WTC11 (cell line): ENCODE results near the gene KRT14. TPM values are rescaled to one million over a fixed set of nuclear protein-coding genes. Genes with fewer than 3 reads are reported as not detected.

Experiments used
- ATAC-seq: fragments of 200-7000 bp; cut with Tn5 transposase; 2 replicates; pipeline ENCODE4 v1.10.0; 2021; ENCODE audit warnings: mild to moderate bottlenecking, moderate library complexity
- CTCF ChIA-PET: fragments of 300-600 bp; sonication (Branson Sonifier 250); formaldehyde crosslinking; loops from one replicate; lab custom pipeline; 2021; ENCODE audit warnings: antibody characterized with exemption; lab: Charles Lee
- POLR2A ChIA-PET: fragments of 350-600 bp; sonication (Branson Sonifier 250); formaldehyde crosslinking; loops from one replicate; lab custom pipeline; 2021; ENCODE audit warnings: antibody characterized with exemption; lab: Charles Lee
- DNase-seq: peaks from one replicate; pipeline ENCODE4 v3.0.0; 2021; ENCODE audit warnings: low spot score
- H3K27ac Mint-ChIP-seq: 2 replicates; pipeline ENCODE4 v1.8.0; 2021; ENCODE audit warnings: mixed read lengths
- H3K27me3 Mint-ChIP-seq: 2 replicates; pipeline ENCODE4 v1.8.0; 2021; ENCODE audit warnings: low read depth, mild to moderate bottlenecking, moderate library complexity, mixed read lengths
- H3K36me3 Mint-ChIP-seq: 2 replicates; pipeline ENCODE4 v1.8.0; 2021; ENCODE audit warnings: mixed read lengths
- H3K4me1 Mint-ChIP-seq: 2 replicates; pipeline ENCODE4 v1.8.0; 2022; ENCODE audit warnings: mixed read lengths
- H3K4me3 Mint-ChIP-seq: 2 replicates; pipeline ENCODE4 v1.8.0; 2021; ENCODE audit warnings: mild to moderate bottlenecking, moderate library complexity, mixed read lengths
- H3K9me3 Mint-ChIP-seq: 2 replicates; pipeline ENCODE4 v1.8.0; 2021; ENCODE audit warnings: mixed read lengths
- ATF1 ChIP-seq: sonication (generic); formaldehyde crosslinking; IDR thresholded peaks from 2 replicates; pipeline ENCODE4 v1.8.1; 2023; ENCODE audit warnings: mild to moderate bottlenecking, moderate library complexity, missing genetic modification reagents
- CREB1 ChIP-seq: sonication (generic); formaldehyde crosslinking; IDR thresholded peaks from 2 replicates; pipeline ENCODE4 v1.8.0; 2023; ENCODE audit warnings: mild to moderate bottlenecking, missing genetic modification reagents
- ETV6 ChIP-seq: sonication (generic); formaldehyde crosslinking; IDR thresholded peaks from 2 replicates; pipeline ENCODE4 v1.8.1; 2022; ENCODE audit warnings: mild to moderate bottlenecking, missing genetic modification reagents
- GRHL2 ChIP-seq: fragments of 250-450 bp; sonication (Bioruptor Pico); IDR thresholded peaks from 2 replicates; pipeline ENCODE4 v1.8.0; 2022; ENCODE audit warnings: mild to moderate bottlenecking, moderate library complexity; ENCODE audit not compliant: insufficient replicate concordance, severe bottlenecking
- IRF2 ChIP-seq: sonication (generic); formaldehyde crosslinking; IDR thresholded peaks from 2 replicates; pipeline ENCODE4 v1.8.0; 2022; ENCODE audit warnings: low read depth, missing genetic modification reagents, borderline replicate concordance
- JAZF1 ChIP-seq: fragments of 250-450 bp; sonication (Bioruptor Pico); IDR thresholded peaks from 2 replicates; pipeline ENCODE4 v1.9.0; 2021; ENCODE audit warnings: moderate library complexity, mild to moderate bottlenecking, inconsistent platforms
- NFYB ChIP-seq: sonication (generic); formaldehyde crosslinking; conservative IDR thresholded peaks from 2 replicates; pipeline ENCODE4 v1.8.0; 2022; ENCODE audit warnings: low read depth, missing genetic modification reagents
- NR2C2 ChIP-seq: sonication (generic); formaldehyde crosslinking; IDR thresholded peaks from 2 replicates; pipeline ENCODE4 v1.8.0; 2022; ENCODE audit warnings: mild to moderate bottlenecking, missing genetic modification reagents
- NR3C1 ChIP-seq: sonication (generic); formaldehyde crosslinking; conservative IDR thresholded peaks from 2 replicates; pipeline ENCODE4 v1.8.1; 2023; ENCODE audit warnings: low read depth, mild to moderate bottlenecking, missing genetic modification reagents
- OVOL2 ChIP-seq: fragments of 250-450 bp; sonication (Bioruptor Pico); IDR thresholded peaks from 2 replicates; pipeline ENCODE4 v1.9.0; 2021; ENCODE audit warnings: mild to moderate bottlenecking, borderline replicate concordance
- RORB ChIP-seq: fragments of 250-450 bp; sonication (Bioruptor Pico); IDR thresholded peaks from 2 replicates; pipeline ENCODE4 v1.9.0; 2021; ENCODE audit warnings: mild to moderate bottlenecking
- SMAD4 ChIP-seq: sonication (generic); formaldehyde crosslinking; IDR thresholded peaks from 2 replicates; pipeline ENCODE4 v1.8.0; 2022; ENCODE audit warnings: mild to moderate bottlenecking, missing genetic modification reagents
- TEAD4 ChIP-seq: sonication (generic); formaldehyde crosslinking; IDR thresholded peaks from 2 replicates; pipeline ENCODE4 v1.8.0; 2022; ENCODE audit warnings: mild to moderate bottlenecking, missing genetic modification reagents
- TP53 ChIP-seq: sonication (generic); formaldehyde crosslinking; IDR thresholded peaks from 2 replicates; pipeline ENCODE4 v1.8.1; 2023; ENCODE audit warnings: mild to moderate bottlenecking, missing genetic modification reagents
- ZNF232 ChIP-seq: sonication (generic); formaldehyde crosslinking; IDR thresholded peaks from 2 replicates; pipeline ENCODE4 v1.8.0; 2022; ENCODE audit warnings: mild to moderate bottlenecking, missing genetic modification reagents
- ZNF317 ChIP-seq: sonication (generic); formaldehyde crosslinking; IDR thresholded peaks from 2 replicates; pipeline ENCODE4 v1.8.1; 2023; ENCODE audit warnings: low read depth, mild to moderate bottlenecking, moderate library complexity, missing genetic modification reagents, borderline replicate concordance
- ZNF396 ChIP-seq: fragments of 250-450 bp; sonication (Bioruptor Pico); IDR thresholded peaks from 2 replicates; pipeline ENCODE4 v1.8.0; 2021; ENCODE audit warnings: mild to moderate bottlenecking, moderate library complexity, borderline replicate concordance
- ZNF423 ChIP-seq: fragments of 250-450 bp; sonication (Bioruptor Pico); IDR thresholded peaks from 2 replicates; pipeline ENCODE4 v2.1.2; 2022; ENCODE audit warnings: mild to moderate bottlenecking, moderate library complexity
- ZNF671 ChIP-seq: fragments of 250-450 bp; sonication (Bioruptor Pico); IDR thresholded peaks from 2 replicates; pipeline ENCODE4 v1.8.0; 2021; ENCODE audit warnings: mild to moderate bottlenecking
- total RNA-seq: library from RNA; stranded (reverse); gene quantifications from 3 replicates; pipeline ENCODE4 v1.2.3, GENCODE V29; 2021
- TF ChIP-seq, protein P1 (sequence below): sonication (generic); formaldehyde crosslinking; IDR thresholded peaks from 2 replicates; pipeline ENCODE4 v1.8.1; 2022; ENCODE audit warnings: mild to moderate bottlenecking, missing genetic modification reagents, moderate library complexity, borderline replicate concordance
- TF ChIP-seq, protein P2 (sequence below): sonication (generic); formaldehyde crosslinking; IDR thresholded peaks from 2 replicates; pipeline ENCODE4 v1.8.1; 2022; ENCODE audit warnings: low read depth, missing genetic modification reagents, borderline replicate concordance
- TF ChIP-seq, protein P3 (sequence below): sonication (generic); formaldehyde crosslinking; IDR thresholded peaks from 2 replicates; pipeline ENCODE4 v1.8.0; 2023; ENCODE audit warnings: missing genetic modification reagents, mild to moderate bottlenecking, borderline replicate concordance
- TF ChIP-seq, protein P4 (sequence below): fragments of 250-450 bp; sonication (Bioruptor Pico); IDR thresholded peaks from 2 replicates; pipeline ENCODE4 v1.8.0; 2021; ENCODE audit warnings: mild to moderate bottlenecking
- TF ChIP-seq, protein P5 (sequence below): fragments of 250-450 bp; sonication (Bioruptor Pico); IDR thresholded peaks from 2 replicates; pipeline ENCODE4 v1.9.0; 2021; ENCODE audit warnings: mild to moderate bottlenecking
- TF ChIP-seq, protein P6 (sequence below): sonication (generic); formaldehyde crosslinking; conservative IDR thresholded peaks from 2 replicates; pipeline ENCODE4 v1.8.1; 2023; ENCODE audit warnings: mild to moderate bottlenecking, low read depth, missing genetic modification reagents, moderate library complexity

Gene KRT14
- total RNA-seq, 1 experiment from 2014 or later: not detected

DNA sequence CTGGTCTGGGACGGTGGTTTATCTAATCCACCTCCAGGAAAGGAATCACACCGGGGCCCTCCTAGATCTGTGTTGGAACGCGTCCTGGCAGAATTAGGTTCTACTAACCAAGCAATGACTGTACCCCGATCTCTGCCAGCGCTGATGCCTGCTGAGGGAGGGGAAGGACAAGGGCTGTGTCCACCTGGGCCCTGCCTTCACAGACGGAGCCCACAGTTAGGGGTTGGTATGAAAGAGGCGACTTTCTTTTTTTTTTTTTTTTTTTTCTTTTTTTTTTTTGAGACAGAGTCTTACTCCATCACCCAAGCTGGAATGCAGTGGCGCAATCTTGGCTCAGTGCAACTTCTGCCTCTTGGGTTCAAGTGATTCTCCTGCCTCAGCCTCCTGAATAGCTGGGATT is 48.7 kb downstream of the KRT14 start:
- TF ChIP-seq RORB (CRISPR knock-in tag) (no peak), ZNF423 (CRISPR knock-in tag) (no peak), ZNF317 (no peak), JAZF1 (CRISPR knock-in tag) (no peak), IRF2 (CRISPR knock-in tag) (no peak), ZNF671 (no peak), CREB1 (CRISPR knock-in tag) (no peak), NR3C1 (CRISPR knock-in tag) (no peak), SMAD4 (CRISPR knock-in tag) (no peak), TP53 (CRISPR knock-in tag) (no peak), TEAD4 (CRISPR knock-in tag) (no peak), ZNF396 (CRISPR knock-in tag) (no peak), NR2C2 (CRISPR knock-in tag) (no peak), ETV6 (CRISPR knock-in tag) (no peak), ZNF232 (no peak)
- TF ChIP-seq, protein P1, sequence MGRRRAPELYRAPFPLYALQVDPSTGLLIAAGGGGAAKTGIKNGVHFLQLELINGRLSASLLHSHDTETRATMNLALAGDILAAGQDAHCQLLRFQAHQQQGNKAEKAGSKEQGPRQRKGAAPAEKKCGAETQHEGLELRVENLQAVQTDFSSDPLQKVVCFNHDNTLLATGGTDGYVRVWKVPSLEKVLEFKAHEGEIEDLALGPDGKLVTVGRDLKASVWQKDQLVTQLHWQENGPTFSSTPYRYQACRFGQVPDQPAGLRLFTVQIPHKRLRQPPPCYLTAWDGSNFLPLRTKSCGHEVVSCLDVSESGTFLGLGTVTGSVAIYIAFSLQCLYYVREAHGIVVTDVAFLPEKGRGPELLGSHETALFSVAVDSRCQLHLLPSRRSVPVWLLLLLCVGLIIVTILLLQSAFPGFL: no peak
- TF ChIP-seq, protein P2, sequence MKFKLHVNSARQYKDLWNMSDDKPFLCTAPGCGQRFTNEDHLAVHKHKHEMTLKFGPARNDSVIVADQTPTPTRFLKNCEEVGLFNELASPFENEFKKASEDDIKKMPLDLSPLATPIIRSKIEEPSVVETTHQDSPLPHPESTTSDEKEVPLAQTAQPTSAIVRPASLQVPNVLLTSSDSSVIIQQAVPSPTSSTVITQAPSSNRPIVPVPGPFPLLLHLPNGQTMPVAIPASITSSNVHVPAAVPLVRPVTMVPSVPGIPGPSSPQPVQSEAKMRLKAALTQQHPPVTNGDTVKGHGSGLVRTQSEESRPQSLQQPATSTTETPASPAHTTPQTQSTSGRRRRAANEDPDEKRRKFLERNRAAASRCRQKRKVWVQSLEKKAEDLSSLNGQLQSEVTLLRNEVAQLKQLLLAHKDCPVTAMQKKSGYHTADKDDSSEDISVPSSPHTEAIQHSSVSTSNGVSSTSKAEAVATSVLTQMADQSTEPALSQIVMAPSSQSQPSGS (CRISPR knock-in tag): no peak
- TF ChIP-seq, protein P3, sequence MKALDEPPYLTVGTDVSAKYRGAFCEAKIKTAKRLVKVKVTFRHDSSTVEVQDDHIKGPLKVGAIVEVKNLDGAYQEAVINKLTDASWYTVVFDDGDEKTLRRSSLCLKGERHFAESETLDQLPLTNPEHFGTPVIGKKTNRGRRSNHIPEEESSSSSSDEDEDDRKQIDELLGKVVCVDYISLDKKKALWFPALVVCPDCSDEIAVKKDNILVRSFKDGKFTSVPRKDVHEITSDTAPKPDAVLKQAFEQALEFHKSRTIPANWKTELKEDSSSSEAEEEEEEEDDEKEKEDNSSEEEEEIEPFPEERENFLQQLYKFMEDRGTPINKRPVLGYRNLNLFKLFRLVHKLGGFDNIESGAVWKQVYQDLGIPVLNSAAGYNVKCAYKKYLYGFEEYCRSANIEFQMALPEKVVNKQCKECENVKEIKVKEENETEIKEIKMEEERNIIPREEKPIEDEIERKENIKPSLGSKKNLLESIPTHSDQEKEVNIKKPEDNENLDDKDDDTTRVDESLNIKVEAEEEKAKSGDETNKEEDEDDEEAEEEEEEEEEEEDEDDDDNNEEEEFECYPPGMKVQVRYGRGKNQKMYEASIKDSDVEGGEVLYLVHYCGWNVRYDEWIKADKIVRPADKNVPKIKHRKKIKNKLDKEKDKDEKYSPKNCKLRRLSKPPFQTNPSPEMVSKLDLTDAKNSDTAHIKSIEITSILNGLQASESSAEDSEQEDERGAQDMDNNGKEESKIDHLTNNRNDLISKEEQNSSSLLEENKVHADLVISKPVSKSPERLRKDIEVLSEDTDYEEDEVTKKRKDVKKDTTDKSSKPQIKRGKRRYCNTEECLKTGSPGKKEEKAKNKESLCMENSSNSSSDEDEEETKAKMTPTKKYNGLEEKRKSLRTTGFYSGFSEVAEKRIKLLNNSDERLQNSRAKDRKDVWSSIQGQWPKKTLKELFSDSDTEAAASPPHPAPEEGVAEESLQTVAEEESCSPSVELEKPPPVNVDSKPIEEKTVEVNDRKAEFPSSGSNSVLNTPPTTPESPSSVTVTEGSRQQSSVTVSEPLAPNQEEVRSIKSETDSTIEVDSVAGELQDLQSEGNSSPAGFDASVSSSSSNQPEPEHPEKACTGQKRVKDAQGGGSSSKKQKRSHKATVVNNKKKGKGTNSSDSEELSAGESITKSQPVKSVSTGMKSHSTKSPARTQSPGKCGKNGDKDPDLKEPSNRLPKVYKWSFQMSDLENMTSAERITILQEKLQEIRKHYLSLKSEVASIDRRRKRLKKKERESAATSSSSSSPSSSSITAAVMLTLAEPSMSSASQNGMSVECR (CRISPR knock-in tag): no peak
- TF ChIP-seq, protein P4, sequence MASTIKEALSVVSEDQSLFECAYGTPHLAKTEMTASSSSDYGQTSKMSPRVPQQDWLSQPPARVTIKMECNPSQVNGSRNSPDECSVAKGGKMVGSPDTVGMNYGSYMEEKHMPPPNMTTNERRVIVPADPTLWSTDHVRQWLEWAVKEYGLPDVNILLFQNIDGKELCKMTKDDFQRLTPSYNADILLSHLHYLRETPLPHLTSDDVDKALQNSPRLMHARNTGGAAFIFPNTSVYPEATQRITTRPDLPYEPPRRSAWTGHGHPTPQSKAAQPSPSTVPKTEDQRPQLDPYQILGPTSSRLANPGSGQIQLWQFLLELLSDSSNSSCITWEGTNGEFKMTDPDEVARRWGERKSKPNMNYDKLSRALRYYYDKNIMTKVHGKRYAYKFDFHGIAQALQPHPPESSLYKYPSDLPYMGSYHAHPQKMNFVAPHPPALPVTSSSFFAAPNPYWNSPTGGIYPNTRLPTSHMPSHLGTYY (CRISPR knock-in tag): no peak
- H3K4me1 Mint-ChIP-seq: peaks cover 48% of the 10 kb centered on the region
- no peak overlapping the region for H3K27ac Mint-ChIP-seq
- ATAC-seq: no peak
- no peak overlapping the region for H3K4me3 Mint-ChIP-seq
- ChIA-PET POLR2A (interaction anchor here (1.0 to 1.1 kb wide), 3 partner anchors 9 to 152 kb away, joined by 3 to 7 read pairs (median 5); partner anchors contain the start of gene KRT19), CTCF (interaction anchor here (1.0 to 7.4 kb wide), 6 partner anchors 10 to 128 kb away, joined by 3 to 122 read pairs (median 5); partner anchors contain the start of gene KRT19)
- no peak for DNase-seq
- H3K27me3 Mint-ChIP-seq: no peaks in the 10 kb centered on the region
- H3K36me3 Mint-ChIP-seq: no peaks in the 10 kb centered on the region
- H3K9me3 Mint-ChIP-seq: no peaks in the 10 kb centered on the region

DNA sequence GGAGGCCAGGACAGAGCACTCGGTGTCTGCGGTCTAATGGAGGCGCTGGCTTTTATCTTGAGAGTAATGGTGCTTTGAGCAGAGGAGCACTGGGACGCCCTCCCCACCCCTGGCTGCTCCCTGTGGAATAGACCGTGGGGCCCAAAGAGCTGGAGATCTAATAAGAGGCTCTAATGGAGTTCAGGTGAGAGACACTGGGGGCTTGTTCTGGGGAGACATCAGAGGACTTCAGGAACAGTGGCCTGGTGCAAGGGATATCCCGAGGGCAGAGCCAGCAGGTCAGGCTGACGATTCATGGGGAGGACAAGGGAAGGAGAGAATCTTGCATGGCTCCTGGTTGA is 49.1 kb downstream of the KRT14 start:
- no peak overlapping the region for H3K27ac Mint-ChIP-seq
- DNase-seq (no peak), ATAC-seq (no peak)
- POLR2A ChIA-PET: interaction anchor here (0.6 kb wide), 1 partner anchor 890 kb away, joined by 3 read pairs; no protein-coding TSS in a partner anchor
- no peaks in the 10 kb centered on the region for H3K27me3 Mint-ChIP-seq
- no peak overlapping the region for H3K4me3 Mint-ChIP-seq
- H3K4me1 Mint-ChIP-seq: peaks cover 52% of the 10 kb centered on the region
- H3K9me3 Mint-ChIP-seq: no peaks in the 10 kb centered on the region
- CTCF ChIA-PET: interaction anchor here (0.6 to 7.4 kb wide), 4 partner anchors 11 to 128 kb away, joined by 3 to 122 read pairs (median 6); no protein-coding TSS in a partner anchor
- no peaks in the 10 kb centered on the region for H3K36me3 Mint-ChIP-seq
- TF ChIP-seq NFYB (no peak), OVOL2 (CRISPR knock-in tag) (no peak), NR2C2 (CRISPR knock-in tag) (no peak), ATF1 (no peak), IRF2 (CRISPR knock-in tag) (no peak), ZNF423 (CRISPR knock-in tag) (no peak), GRHL2 (no peak)
- TF ChIP-seq, protein P5, sequence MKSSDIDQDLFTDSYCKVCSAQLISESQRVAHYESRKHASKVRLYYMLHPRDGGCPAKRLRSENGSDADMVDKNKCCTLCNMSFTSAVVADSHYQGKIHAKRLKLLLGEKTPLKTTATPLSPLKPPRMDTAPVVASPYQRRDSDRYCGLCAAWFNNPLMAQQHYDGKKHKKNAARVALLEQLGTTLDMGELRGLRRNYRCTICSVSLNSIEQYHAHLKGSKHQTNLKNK (CRISPR knock-in tag): no peak
- TF ChIP-seq, protein P6, sequence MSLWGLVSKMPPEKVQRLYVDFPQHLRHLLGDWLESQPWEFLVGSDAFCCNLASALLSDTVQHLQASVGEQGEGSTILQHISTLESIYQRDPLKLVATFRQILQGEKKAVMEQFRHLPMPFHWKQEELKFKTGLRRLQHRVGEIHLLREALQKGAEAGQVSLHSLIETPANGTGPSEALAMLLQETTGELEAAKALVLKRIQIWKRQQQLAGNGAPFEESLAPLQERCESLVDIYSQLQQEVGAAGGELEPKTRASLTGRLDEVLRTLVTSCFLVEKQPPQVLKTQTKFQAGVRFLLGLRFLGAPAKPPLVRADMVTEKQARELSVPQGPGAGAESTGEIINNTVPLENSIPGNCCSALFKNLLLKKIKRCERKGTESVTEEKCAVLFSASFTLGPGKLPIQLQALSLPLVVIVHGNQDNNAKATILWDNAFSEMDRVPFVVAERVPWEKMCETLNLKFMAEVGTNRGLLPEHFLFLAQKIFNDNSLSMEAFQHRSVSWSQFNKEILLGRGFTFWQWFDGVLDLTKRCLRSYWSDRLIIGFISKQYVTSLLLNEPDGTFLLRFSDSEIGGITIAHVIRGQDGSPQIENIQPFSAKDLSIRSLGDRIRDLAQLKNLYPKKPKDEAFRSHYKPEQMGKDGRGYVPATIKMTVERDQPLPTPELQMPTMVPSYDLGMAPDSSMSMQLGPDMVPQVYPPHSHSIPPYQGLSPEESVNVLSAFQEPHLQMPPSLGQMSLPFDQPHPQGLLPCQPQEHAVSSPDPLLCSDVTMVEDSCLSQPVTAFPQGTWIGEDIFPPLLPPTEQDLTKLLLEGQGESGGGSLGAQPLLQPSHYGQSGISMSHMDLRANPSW: no peak
